GM23338 (cell line): Measurements from ENCODE around the gene RSPH1. TPM values are rescaled to one million over a fixed set of nuclear protein-coding genes. Genes with fewer than 3 reads are reported as not detected.

Experiments
- ATAC-seq: fragments of 200-7000 bp; cut with Tn5 transposase; 3 replicates; pipeline ENCODE4 v1.9.1; 2020
- DNase-seq: peaks from one replicate; pipeline ENCODE4 v3.0.0-alpha.2; 2015; ENCODE audit warnings: low spot score
- H2AFZ ChIP-seq: fragments of 200-600 bp; sonication (generic); 2 replicates; pipeline ENCODE4 v1.8.0; 2016; ENCODE audit warnings: antibody characterized with exemption, mild to moderate bottlenecking, moderate library complexity
- H3F3A ChIP-seq: fragments of 200-600 bp; sonication (generic); replicated peaks from 2 replicates; pipeline ENCODE4 v1.8.0; 2017; ENCODE audit warnings: antibody characterized with exemption, mixed run types, low read depth
- H3K27ac ChIP-seq: fragments of 200-600 bp; sonication (generic); 2 replicates; pipeline ENCODE4 v1.6.1; 2016; ENCODE audit warnings: low read depth
- H3K27me3 ChIP-seq: fragments of 200-600 bp; sonication (generic); 2 replicates; pipeline ENCODE4 v1.8.0; 2016; ENCODE audit warnings: mild to moderate bottlenecking, mixed run types, moderate library complexity; ENCODE audit not compliant: insufficient read depth
- H3K36me3 ChIP-seq: fragments of 200-600 bp; sonication (generic); 2 replicates; pipeline ENCODE4 v1.8.0; 2016; ENCODE audit warnings: mild to moderate bottlenecking; ENCODE audit not compliant: insufficient read depth
- H3K4me1 ChIP-seq: fragments of 200-600 bp; sonication (generic); 2 replicates; pipeline ENCODE4 v1.8.0; 2016; ENCODE audit warnings: mild to moderate bottlenecking, moderate library complexity; ENCODE audit not compliant: insufficient read depth
- H3K4me2 ChIP-seq: fragments of 200-600 bp; sonication (generic); 2 replicates; pipeline ENCODE4 v1.7.1; 2017; ENCODE audit warnings: mixed run types
- H3K4me3 ChIP-seq: fragments of 200-600 bp; sonication (generic); 2 replicates; pipeline ENCODE4 v1.6.1; 2016; ENCODE audit warnings: mixed run types
- H3K79me2 ChIP-seq: fragments of 200-600 bp; sonication (generic); replicated peaks from 2 replicates; pipeline ENCODE4 v1.8.0; 2017; ENCODE audit warnings: mild to moderate bottlenecking; ENCODE audit not compliant: insufficient read depth
- H3K9me2 ChIP-seq: fragments of 200-600 bp; sonication (generic); 2 replicates; pipeline ENCODE4 v1.8.0; 2017; ENCODE audit not compliant: insufficient read depth
- H4K20me1 ChIP-seq: fragments of 200-600 bp; sonication (generic); replicated peaks from 2 replicates; pipeline ENCODE4 v1.8.0; 2017; ENCODE audit warnings: mild to moderate bottlenecking; ENCODE audit not compliant: insufficient read depth
- H3K27ac Mint-ChIP-seq: 2 replicates; pipeline ENCODE4 v1.8.0; 2020; ENCODE audit warnings: inconsistent platforms, mild to moderate bottlenecking, moderate library complexity, mixed read lengths
- H3K27me3 Mint-ChIP-seq: 3 replicates; pipeline ENCODE4 v1.8.0; 2022; ENCODE audit warnings: low read depth, mild to moderate bottlenecking, moderate library complexity, mixed read lengths, inconsistent platforms; ENCODE audit not compliant: insufficient read depth, poor library complexity
- H3K36me3 Mint-ChIP-seq: 3 replicates; pipeline ENCODE4 v1.8.0; 2021; ENCODE audit warnings: low read depth, mild to moderate bottlenecking, inconsistent platforms, moderate library complexity, mixed read lengths
- H3K4me1 Mint-ChIP-seq: 3 replicates; pipeline ENCODE4 v1.8.0; 2020; ENCODE audit warnings: mild to moderate bottlenecking, inconsistent platforms, mixed read lengths
- H3K4me3 Mint-ChIP-seq: 3 replicates; pipeline ENCODE4 v1.8.0; 2021; ENCODE audit warnings: moderate library complexity, mild to moderate bottlenecking, inconsistent platforms, mixed read lengths
- H3K9me3 Mint-ChIP-seq: 3 replicates; pipeline ENCODE4 v1.8.0; 2020; ENCODE audit warnings: moderate library complexity, mild to moderate bottlenecking, inconsistent platforms, mixed read lengths
- CREB1 ChIP-seq: fragments of 250-450 bp; sonication (Bioruptor Pico); IDR thresholded peaks from 2 replicates; pipeline ENCODE4 v1.5.0; 2020; ENCODE audit warnings: low read depth, mild to moderate bottlenecking, moderate library complexity
- ETS1 ChIP-seq: IDR thresholded peaks from 2 replicates; pipeline ENCODE4 v1.6.1; 2016; ENCODE audit warnings: antibody characterized with exemption
- EZH2 ChIP-seq: fragments of 200-600 bp; sonication (generic); IDR thresholded peaks from one replicate; pipeline ENCODE4 v1.8.0; 2017; ENCODE audit warnings: antibody characterized with exemption, mild to moderate bottlenecking, low read depth; ENCODE audit not compliant: unreplicated experiment
- EZH2phosphoT487 ChIP-seq: fragments of 200-600 bp; sonication (generic); IDR thresholded peaks from one replicate; pipeline ENCODE4 v1.8.1; 2018; ENCODE audit warnings: antibody characterized with exemption; ENCODE audit not compliant: unreplicated experiment
- NANOG ChIP-seq: IDR thresholded peaks from 2 replicates; pipeline ENCODE4 v1.6.1; 2016; ENCODE audit warnings: antibody characterized with exemption, borderline replicate concordance
- POLR2AphosphoS5 ChIP-seq: IDR thresholded peaks from 2 replicates; pipeline ENCODE4 v1.6.1; 2016; ENCODE audit warnings: antibody characterized with exemption, low read depth
- STAT1 ChIP-seq: IDR thresholded peaks from one replicate; pipeline ENCODE4 v1.6.1; 2016; ENCODE audit warnings: antibody characterized with exemption; ENCODE audit not compliant: unreplicated experiment
- ZNF114 ChIP-seq: fragments of 250-450 bp; sonication (Bioruptor Pico); IDR thresholded peaks from 2 replicates; pipeline ENCODE4 v1.5.0; 2020; ENCODE audit warnings: mild to moderate bottlenecking, moderate library complexity
- ZNF331 ChIP-seq: fragments of 250-450 bp; sonication (Bioruptor Pico); IDR thresholded peaks from 2 replicates; pipeline ENCODE4 v1.5.0; 2020; ENCODE audit warnings: low read depth, mild to moderate bottlenecking, moderate library complexity
- polyA plus RNA-seq: library from polyadenylated mRNA; unstranded; fragments of >200 nt; fragmentation: Nextera tagmentation; extraction: Ambion mirVana; gene quantifications from 2 replicates; pipeline ENCODE4 v1.2.1, GENCODE V29; 2016
- total RNA-seq: library from RNA; depleted of rRNA; stranded (reverse); fragments of >200 nt; shearing (Covaris generic); gene quantifications from 2 replicates; pipeline ENCODE4 v1.2.3, GENCODE V29; 2014
- TF ChIP-seq, protein P1 (sequence below): IDR thresholded peaks from one replicate; pipeline ENCODE4 v1.6.1; 2018; ENCODE audit warnings: antibody characterized with exemption; ENCODE audit not compliant: unreplicated experiment

Gene RSPH1
- total and polyA plus RNA-seq, 2 experiments from 2014 or later: 0.23 TPM; not detected in 1

DNA sequence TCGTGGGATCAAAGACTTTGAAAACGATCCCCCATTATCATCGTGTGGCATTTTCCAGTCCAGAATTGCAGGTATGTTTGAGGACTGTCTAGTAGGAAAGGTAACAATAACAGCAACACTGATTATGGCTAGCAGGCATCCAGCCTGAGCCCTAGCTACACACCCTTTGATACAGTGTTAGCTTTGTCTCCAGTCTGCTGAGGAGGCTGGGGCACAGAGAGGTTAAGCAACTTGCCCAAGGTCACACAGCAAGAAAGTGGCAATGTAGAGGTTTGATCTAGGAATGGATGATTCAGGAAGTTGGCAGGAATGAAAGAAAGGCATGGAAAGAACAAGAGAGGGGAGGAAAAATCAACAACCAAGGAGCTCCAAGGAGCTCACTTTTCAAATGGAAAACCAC, 61.1 kb downstream of the RSPH1 start:
- Mint-ChIP-seq H3K4me1 (no peaks in the 10 kb centered on the region), H3K4me3 (no peak overlapping the region), H3K9me3 (peaks cover 27% of the 10 kb centered on the region), H3K36me3 (no peaks in the 10 kb centered on the region), H3K27me3 (peaks cover 3% of the 10 kb centered on the region), H3K27ac (no peak overlapping the region)
- Histone ChIP-seq H3K4me3 (no peak overlapping the region), H3K9me2 (no peaks in the 10 kb centered on the region), H2AFZ (no peak overlapping the region), H3F3A (no peaks in the 10 kb centered on the region), H3K27ac (no peak overlapping the region), H3K79me2 (no peaks in the 10 kb centered on the region), H3K4me1 (no peaks in the 10 kb centered on the region), H3K27me3 (no peaks in the 10 kb centered on the region), H4K20me1 (no peaks in the 10 kb centered on the region), H3K4me2 (no peak overlapping the region), H3K36me3 (no peaks in the 10 kb centered on the region)
- no peak for TF ChIP-seq ZNF114
- no peak for TF ChIP-seq POLR2AphosphoS5
- no peak for TF ChIP-seq EZH2
- no peak for TF ChIP-seq EZH2phosphoT487
- TF ChIP-seq, protein P1, sequence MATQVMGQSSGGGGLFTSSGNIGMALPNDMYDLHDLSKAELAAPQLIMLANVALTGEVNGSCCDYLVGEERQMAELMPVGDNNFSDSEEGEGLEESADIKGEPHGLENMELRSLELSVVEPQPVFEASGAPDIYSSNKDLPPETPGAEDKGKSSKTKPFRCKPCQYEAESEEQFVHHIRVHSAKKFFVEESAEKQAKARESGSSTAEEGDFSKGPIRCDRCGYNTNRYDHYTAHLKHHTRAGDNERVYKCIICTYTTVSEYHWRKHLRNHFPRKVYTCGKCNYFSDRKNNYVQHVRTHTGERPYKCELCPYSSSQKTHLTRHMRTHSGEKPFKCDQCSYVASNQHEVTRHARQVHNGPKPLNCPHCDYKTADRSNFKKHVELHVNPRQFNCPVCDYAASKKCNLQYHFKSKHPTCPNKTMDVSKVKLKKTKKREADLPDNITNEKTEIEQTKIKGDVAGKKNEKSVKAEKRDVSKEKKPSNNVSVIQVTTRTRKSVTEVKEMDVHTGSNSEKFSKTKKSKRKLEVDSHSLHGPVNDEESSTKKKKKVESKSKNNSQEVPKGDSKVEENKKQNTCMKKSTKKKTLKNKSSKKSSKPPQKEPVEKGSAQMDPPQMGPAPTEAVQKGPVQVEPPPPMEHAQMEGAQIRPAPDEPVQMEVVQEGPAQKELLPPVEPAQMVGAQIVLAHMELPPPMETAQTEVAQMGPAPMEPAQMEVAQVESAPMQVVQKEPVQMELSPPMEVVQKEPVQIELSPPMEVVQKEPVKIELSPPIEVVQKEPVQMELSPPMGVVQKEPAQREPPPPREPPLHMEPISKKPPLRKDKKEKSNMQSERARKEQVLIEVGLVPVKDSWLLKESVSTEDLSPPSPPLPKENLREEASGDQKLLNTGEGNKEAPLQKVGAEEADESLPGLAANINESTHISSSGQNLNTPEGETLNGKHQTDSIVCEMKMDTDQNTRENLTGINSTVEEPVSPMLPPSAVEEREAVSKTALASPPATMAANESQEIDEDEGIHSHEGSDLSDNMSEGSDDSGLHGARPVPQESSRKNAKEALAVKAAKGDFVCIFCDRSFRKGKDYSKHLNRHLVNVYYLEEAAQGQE: no peak
- no peak for TF ChIP-seq CREB1
- TF ChIP-seq ZNF331 (CRISPR knock-in tag): no peak
- TF ChIP-seq NANOG: no peak
- ATAC-seq: no peak
- DNase-seq: no peak

GRCh38 chr21:42433946-42434551, 62.0 kb downstream of the RSPH1 start:
- peaks cover 27% of the 10 kb centered on the region for H3K9me3 Mint-ChIP-seq
- peaks cover 7% of the 10 kb centered on the region for H3K27me3 Mint-ChIP-seq
- Histone ChIP-seq H3K79me2 (no peaks in the 10 kb centered on the region), H3K27me3 (no peaks in the 10 kb centered on the region), H4K20me1 (no peaks in the 10 kb centered on the region), H2AFZ (no peak overlapping the region), H3K4me1 (no peaks in the 10 kb centered on the region), H3K4me3 (no peak overlapping the region), H3K27ac (no peak overlapping the region), H3K9me2 (no peaks in the 10 kb centered on the region), H3K4me2 (no peak overlapping the region), H3F3A (no peaks in the 10 kb centered on the region), H3K36me3 (no peaks in the 10 kb centered on the region)
- TF ChIP-seq ZNF114: no peak
- TF ChIP-seq, protein P1: no peak
- TF ChIP-seq ETS1: no peak
- no peak for TF ChIP-seq STAT1
- ATAC-seq (no peak), DNase-seq (no peak)
- no peak overlapping the region for H3K4me3 Mint-ChIP-seq
- H3K4me1 Mint-ChIP-seq: no peaks in the 10 kb centered on the region
- no peaks in the 10 kb centered on the region for H3K36me3 Mint-ChIP-seq
- no peak overlapping the region for H3K27ac Mint-ChIP-seq
